Measurements from ENCODE around the gene AFF3.

GRCh38 chr2:100017633-100018032 is 124.8 kb downstream of the AFF3 start:
- TF ChIP-seq YY1 (IDR thresholded peaks at IDR 0.05; ENCODE audit: low read depth, low read length) (no peak), EP300 (IDR thresholded peaks at IDR 0.05; ENCODE audit: borderline replicate concordance in 1 of 2, control insufficient read depth in 1 of 2, low read depth in 2 of 2, low read length in 2 of 2) (no peak), GABPA (IDR thresholded peaks at IDR 0.05; ENCODE audit: low read depth) (no peak), NR2C2 (IDR thresholded peaks at IDR 0.05; ENCODE audit: borderline replicate concordance, control insufficient read depth, insufficient read length, low read depth) (no peak)

Data from GM12878 (cell line).